AG09309 (cell line): ENCODE data around the gene GALK2.
"Not testable (repeated sequence)": the region's sequence is repeated elsewhere in the genome, so short reads cannot be mapped to it uniquely, and the experiment has no call there.

Experiments used
- DNase-seq: peaks from one replicate; pipeline ENCODE4 v3.0.0-alpha.2; 2010; ENCODE audit warnings: low read depth
- H3K4me3 ChIP-seq: 2 replicates; pipeline ENCODE4 v1.5.1; 2011; ENCODE audit warnings: mild to moderate bottlenecking, low read depth, low read length, moderate library complexity; ENCODE audit not compliant: control insufficient read depth
- TF ChIP-seq, protein P1 (sequence below): IDR thresholded peaks from 2 replicates; pipeline ENCODE4 v1.5.1; 2011; ENCODE audit warnings: mild to moderate bottlenecking, low read depth, low read length, inconsistent platforms; ENCODE audit not compliant: insufficient read depth, control insufficient read depth; ENCODE audit errors: missing control alignments

The GALK2 gene

DNA sequence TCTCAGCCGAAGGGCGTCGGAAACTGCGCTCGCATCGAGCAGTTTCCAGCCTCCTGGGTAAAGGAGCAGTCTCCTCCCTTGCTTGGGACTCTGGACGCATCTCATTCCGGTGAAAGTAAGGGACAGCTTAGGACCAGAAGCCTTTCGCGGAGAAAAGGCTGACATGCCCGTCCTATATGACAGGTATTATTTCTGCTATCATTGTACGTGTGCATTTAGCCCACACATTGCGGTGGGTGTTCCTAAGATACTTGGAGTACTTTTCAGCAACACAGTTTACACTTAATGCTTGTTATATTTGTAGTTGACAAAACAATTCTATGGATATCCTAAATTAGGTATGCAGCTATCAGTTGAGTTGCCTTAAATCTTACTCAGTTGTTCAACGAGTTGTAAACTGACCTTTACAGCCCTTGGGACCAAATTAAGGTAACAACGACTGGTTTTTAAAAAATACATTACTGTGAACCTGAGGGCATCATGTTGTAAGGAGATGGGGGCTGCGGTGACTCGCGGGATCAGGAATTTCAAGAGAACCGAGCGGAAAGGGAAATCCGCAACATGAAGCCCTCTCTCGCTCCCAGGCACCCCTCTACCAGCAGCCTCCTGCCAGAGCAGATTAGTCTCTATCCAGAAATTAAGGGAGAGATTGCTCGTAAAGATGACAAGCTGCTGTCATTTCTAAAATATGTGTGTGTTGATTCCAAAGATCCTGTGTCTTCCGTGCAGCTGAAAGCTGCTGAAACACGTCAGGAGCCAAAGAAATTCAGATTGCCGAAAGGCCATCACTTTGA is 14.0 kb upstream of the GALK2 start:
- no peak for DNase-seq
- TF ChIP-seq, protein P1, sequence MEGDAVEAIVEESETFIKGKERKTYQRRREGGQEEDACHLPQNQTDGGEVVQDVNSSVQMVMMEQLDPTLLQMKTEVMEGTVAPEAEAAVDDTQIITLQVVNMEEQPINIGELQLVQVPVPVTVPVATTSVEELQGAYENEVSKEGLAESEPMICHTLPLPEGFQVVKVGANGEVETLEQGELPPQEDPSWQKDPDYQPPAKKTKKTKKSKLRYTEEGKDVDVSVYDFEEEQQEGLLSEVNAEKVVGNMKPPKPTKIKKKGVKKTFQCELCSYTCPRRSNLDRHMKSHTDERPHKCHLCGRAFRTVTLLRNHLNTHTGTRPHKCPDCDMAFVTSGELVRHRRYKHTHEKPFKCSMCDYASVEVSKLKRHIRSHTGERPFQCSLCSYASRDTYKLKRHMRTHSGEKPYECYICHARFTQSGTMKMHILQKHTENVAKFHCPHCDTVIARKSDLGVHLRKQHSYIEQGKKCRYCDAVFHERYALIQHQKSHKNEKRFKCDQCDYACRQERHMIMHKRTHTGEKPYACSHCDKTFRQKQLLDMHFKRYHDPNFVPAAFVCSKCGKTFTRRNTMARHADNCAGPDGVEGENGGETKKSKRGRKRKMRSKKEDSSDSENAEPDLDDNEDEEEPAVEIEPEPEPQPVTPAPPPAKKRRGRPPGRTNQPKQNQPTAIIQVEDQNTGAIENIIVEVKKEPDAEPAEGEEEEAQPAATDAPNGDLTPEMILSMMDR = no peak
- H3K4me3 ChIP-seq = peak overlapping the region; percentile 61

DNA sequence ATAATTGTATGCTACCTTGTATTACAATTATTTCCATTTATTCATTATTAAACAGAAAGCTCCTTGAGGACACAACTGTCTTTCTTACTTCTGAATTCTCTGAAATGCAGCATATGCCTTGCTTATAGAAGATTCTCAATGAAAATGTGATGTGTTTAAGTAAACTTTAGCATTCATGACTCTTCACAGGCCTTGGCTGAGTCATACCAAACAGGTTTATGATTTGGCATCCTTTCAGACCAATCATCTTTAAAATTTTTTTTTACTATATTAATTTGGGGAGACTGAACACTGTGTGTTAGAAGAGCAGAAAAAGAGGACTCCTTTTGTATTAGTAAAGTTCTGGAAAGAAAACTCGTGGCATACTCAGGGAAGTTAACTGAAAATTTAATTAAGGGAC is 6.4 kb upstream of the GALK2 start:
- no peak for DNase-seq
- TF ChIP-seq, protein P1 = no peak
- H3K4me3 ChIP-seq = no peak overlapping the region

DNA sequence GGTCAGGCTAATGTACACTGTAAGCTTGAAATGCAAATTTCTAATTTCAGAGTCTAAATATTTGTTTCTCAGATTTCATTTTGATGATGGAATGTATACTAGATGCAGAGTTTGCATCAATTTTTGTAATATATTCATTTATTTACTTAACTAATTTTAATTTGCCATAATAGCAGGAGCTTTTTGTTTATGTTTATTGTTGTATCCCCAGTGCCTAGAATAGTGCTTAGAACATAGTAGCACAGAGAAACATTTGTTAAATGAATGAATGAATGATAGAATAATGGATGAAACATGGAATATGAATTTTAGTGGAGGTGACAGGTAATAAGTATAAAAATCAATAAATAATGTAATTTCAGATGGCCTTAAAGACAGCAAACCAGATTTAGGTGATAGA is 5.2 kb upstream of the GALK2 start:
- DNase-seq = no peak
- TF ChIP-seq, protein P1 = no peak
- no peak overlapping the region for H3K4me3 ChIP-seq

DNA sequence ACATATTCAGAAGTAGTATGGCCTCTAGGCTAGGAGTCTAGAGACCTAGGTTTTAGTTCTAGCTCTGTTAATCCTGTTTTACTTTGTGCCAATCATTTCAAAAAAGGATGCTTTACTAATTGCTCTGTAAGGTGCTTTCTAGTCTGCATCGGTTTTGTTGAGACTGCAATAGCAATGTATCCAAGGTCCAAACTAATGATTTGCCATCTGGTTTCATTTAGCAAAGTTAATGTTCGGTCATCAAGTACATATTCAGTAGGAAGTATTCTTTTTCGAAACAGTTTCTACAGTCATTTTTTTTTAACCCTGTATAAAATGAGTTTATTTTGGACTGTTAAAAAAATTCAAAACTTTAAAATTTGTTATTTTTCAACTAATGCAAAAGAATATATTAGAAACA is 2.0 kb upstream of the GALK2 start:
- TF ChIP-seq, protein P1 = no peak
- no peak overlapping the region for H3K4me3 ChIP-seq
- no peak for DNase-seq

DNA sequence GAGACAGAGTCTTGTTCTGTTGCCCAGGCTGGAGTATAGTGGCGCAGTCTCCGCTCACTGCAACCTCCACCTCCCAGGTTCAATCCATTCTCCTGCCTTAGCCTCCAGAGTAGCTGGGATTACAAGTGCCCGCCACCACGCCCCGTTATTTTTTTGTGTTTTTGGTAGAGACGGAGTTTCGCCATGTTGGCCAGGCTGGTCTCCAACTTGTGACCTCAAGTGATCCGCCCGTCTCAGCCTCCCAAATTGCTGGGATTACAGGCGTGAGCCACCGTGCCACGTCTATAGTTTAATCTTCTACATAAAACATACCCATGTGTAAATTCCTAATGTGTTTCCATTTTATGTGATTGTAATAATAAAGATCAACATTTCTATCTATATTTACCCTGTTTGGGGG is 1.7 kb downstream of the GALK2 start:
- DNase-seq = no peak
- H3K4me3 ChIP-seq = no peak overlapping the region
- TF ChIP-seq, protein P1 = no peak

DNA sequence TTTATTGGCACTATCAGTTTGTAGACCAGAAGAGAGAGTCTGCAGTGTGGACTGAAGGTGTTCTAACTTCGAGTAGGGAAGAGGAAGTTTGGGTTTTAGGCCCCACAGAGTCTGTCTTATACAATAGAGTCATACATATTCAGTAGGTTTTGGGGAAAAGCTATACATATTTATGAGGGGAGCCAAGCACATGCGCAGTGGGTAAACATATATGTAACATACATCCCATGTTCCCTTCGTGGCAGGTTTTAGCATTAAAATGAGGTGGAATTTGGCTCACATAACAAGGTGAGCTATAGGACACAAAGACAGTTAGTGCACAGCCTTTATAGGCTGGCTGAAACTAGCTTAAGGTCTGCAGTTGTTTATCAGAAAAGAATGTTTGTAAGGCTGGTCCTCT is 4.9 kb downstream of the GALK2 start:
- TF ChIP-seq, protein P1 = no peak
- no peak overlapping the region for H3K4me3 ChIP-seq
- DNase-seq = no peak

DNA sequence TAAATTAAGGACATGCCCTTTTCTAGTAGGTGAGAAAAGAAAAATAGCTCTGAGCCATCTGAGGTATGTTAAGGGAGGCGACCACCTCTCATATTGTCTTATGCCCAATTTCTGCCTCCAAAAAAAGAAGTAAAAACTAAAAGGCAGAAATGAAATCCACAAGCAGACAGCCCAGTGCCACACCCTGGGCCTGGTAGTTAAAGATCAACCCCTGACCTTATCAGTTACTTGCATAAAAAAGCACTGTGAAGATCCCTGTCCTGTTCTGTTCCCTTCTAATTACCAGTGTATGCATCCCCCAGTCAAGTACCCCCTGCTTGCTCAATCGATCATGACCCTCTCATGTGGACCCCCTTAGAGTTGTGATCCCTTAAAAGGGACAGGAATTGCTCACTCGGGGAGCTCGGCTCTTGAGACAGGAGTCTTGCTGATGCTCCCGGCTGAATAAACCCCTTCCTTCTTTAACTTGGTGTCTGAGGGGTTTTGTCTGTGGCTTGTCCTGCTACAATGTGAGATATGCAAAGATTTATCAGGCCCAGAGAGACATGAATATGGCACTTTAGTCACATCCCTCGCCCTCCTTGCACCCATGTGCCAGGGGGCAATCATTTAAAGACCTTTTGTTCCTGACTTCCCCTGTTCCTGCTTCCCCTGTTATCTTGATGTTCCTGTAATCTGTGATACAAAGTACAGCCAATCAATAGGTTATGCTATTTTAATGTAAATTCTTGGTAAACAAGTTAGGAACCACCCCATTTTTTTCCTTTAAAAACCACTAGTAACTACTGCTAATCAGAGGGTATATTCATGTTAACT is 5.7 kb downstream of the GALK2 start:
- not testable (repeated sequence) for DNase-seq, H3K4me3 ChIP-seq
